GM23248 (cell line): Measurements from ENCODE around the gene AMZ2. TPM values are rescaled to one million over a fixed set of nuclear protein-coding genes. Genes with fewer than 3 reads are reported as not detected.
"Not testable (repeated sequence)": the region's sequence is repeated elsewhere in the genome, so short reads cannot be mapped to it uniquely, and the experiment has no call there.

Experiments used
- DNase-seq: peaks from one replicate; pipeline ENCODE4 v3.0.0-alpha.2; 2015
- H2AFZ ChIP-seq: fragments of 200-600 bp; sonication (generic); 2 replicates; pipeline ENCODE4 v1.6.1; 2016; ENCODE audit warnings: antibody characterized with exemption
- H3F3A ChIP-seq: fragments of 200-600 bp; sonication (generic); 2 replicates; pipeline ENCODE4 v1.6.1; 2016; ENCODE audit warnings: mild to moderate bottlenecking, antibody characterized with exemption, mixed run types; ENCODE audit not compliant: insufficient read depth
- H3K27ac ChIP-seq: fragments of 200-600 bp; sonication (generic); 2 replicates; pipeline ENCODE4 v1.5.1; 2016; ENCODE audit warnings: mild to moderate bottlenecking
- H3K27me3 ChIP-seq: fragments of 200-600 bp; sonication (generic); replicated peaks from 2 replicates; pipeline ENCODE4 v1.6.1; 2016; ENCODE audit warnings: mild to moderate bottlenecking; ENCODE audit not compliant: insufficient read depth
- H3K36me3 ChIP-seq: fragments of 200-600 bp; sonication (generic); 2 replicates; pipeline ENCODE4 v1.6.1; 2016; ENCODE audit warnings: low read depth, mild to moderate bottlenecking
- H3K4me1 ChIP-seq: fragments of 200-600 bp; sonication (generic); 2 replicates; pipeline ENCODE4 v1.6.1; 2016; ENCODE audit warnings: mild to moderate bottlenecking; ENCODE audit not compliant: insufficient read depth
- H3K4me2 ChIP-seq: fragments of 200-600 bp; sonication (generic); one replicate; pipeline ENCODE4 v1.6.1; 2016; ENCODE audit warnings: mild to moderate bottlenecking; ENCODE audit not compliant: unreplicated experiment
- H3K4me3 ChIP-seq: fragments of 200-600 bp; sonication (generic); 2 replicates; pipeline ENCODE4 v1.5.1; 2016; ENCODE audit warnings: mild to moderate bottlenecking
- H3K79me2 ChIP-seq: fragments of 200-600 bp; sonication (generic); 2 replicates; pipeline ENCODE4 v1.6.1; 2016; ENCODE audit warnings: mild to moderate bottlenecking; ENCODE audit not compliant: insufficient read depth
- H3K9ac ChIP-seq: fragments of 200-600 bp; sonication (generic); 2 replicates; pipeline ENCODE4 v1.6.1; 2016; ENCODE audit warnings: mild to moderate bottlenecking
- H3K9me2 ChIP-seq: fragments of 200-600 bp; sonication (generic); 2 replicates; pipeline ENCODE4 v1.6.1; 2016; ENCODE audit warnings: mixed run types, mild to moderate bottlenecking, moderate library complexity; ENCODE audit not compliant: insufficient read depth
- H3K9me3 ChIP-seq: fragments of 200-600 bp; sonication (generic); one replicate; pipeline ENCODE4 v1.6.1; 2017; ENCODE audit warnings: low read depth
- H4K20me1 ChIP-seq: fragments of 200-600 bp; sonication (generic); 2 replicates; pipeline ENCODE4 v1.6.0; 2016; ENCODE audit not compliant: insufficient read depth
- EZH2 ChIP-seq: fragments of 200-600 bp; sonication (generic); IDR thresholded peaks from 2 replicates; pipeline ENCODE4 v1.6.1; 2018; ENCODE audit warnings: antibody characterized with exemption, mild to moderate bottlenecking; ENCODE audit not compliant: insufficient read depth, poor library complexity, severe bottlenecking
- EZH2phosphoT487 ChIP-seq: fragments of 200-600 bp; sonication (generic); IDR thresholded peaks from 2 replicates; pipeline ENCODE4 v1.6.1; 2018; ENCODE audit warnings: antibody characterized with exemption, moderate library complexity, mild to moderate bottlenecking, low read depth; ENCODE audit not compliant: insufficient read depth
- WGBS, 2 experiments: methylation state at CpG; one replicate each; pipeline ENCODE4 v1.1.6; 2015 to 2017; ENCODE audit warnings: low lambda C conversion rate in 2 of 2, low coverage in 1 of 2; ENCODE audit errors: missing lambda C conversion rate in 2 of 2; 5-methylcytosine and 5-hydroxymethylcytosine counted together
- in situ Hi-C: fragments of 300-500 bp; cut with MboI; formaldehyde crosslinking; loops from 2 replicates; pipeline ENCODE4 v1.15.0; 2020
- polyA plus RNA-seq: library from polyadenylated mRNA; unstranded; fragments of >200 nt; fragmentation: Nextera tagmentation; extraction: Ambion mirVana; gene quantifications from 2 replicates; pipeline ENCODE4 v1.2.1, GENCODE V29; 2016
- total RNA-seq: library from RNA; depleted of rRNA; stranded (reverse); fragments of >200 nt; shearing (Covaris generic); gene quantifications from 2 replicates; pipeline ENCODE4 v1.2.3, GENCODE V29; 2014

The AMZ2 gene
- total and polyA plus RNA-seq, 2 experiments from 2014 or later = 96.7 to 117 TPM

DNA sequence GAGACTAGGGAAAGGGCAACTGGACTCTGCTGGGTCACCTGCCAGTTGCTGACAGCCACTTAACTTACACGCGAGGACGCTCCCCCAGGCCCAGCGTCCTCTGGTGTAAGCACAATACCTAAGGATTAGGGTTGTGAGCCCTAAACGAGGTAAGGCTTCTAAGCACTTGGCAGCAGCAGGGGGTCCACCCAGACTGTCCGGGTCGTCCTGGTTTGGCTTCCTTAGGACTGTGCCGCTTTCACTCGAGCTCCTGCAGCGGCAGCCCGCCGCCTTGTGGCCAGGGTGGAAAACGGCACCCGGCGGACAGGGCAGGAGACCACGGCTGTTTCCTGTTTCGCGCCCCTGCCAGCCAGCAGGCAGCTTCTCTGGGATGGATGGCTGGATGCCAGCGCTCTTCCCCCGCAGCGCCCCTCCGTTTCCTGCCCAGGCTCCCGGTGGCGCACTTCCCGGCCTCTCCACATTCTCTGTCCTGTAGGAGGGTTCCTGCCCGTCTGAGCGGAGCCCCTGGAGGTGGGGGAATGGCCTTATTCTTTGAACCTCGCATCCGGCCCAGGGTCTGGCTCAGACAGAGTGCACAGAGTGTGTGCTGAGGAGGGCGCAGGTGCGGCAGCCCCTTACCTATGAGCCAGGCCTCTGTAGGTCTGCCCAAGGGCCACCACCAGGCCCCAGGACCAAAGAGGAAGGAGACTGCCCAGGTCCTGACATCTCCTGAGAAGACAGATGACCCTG, 47.0 kb upstream of the AMZ2 start:
- no peaks in the 10 kb centered on the region for H4K20me1 ChIP-seq
- H3F3A ChIP-seq = peaks cover 6% of the 10 kb centered on the region; the same call in 1 of the 2 replicates
- WGBS, 2 experiments = 5 to 7% methylated on average over 29 to 30 of the region's 31 CpGs
- H3K36me3 ChIP-seq = no peaks in the 10 kb centered on the region
- H3K9me2 ChIP-seq = no peaks in the 10 kb centered on the region
- in situ Hi-C loops = no loop called here
- H3K9me3 ChIP-seq = no peaks in the 10 kb centered on the region
- peak overlapping the region; percentile 62 for H3K4me3 ChIP-seq
- no peak for TF ChIP-seq EZH2
- no peak for TF ChIP-seq EZH2phosphoT487
- H3K4me2 ChIP-seq = peak overlapping the region; percentile 62
- no peak overlapping the region for H3K9ac ChIP-seq
- no peak overlapping the region for H3K27ac ChIP-seq
- no peaks in the 10 kb centered on the region; the same call in 1 of the 2 replicates for H3K4me1 ChIP-seq
- H3K79me2 ChIP-seq = no peaks in the 10 kb centered on the region
- peak overlapping the region; percentile 31; the same call in 1 of the 2 replicates for H2AFZ ChIP-seq
- peak; percentile 73 for DNase-seq
- peaks cover 43% of the 10 kb centered on the region for H3K27me3 ChIP-seq

DNA sequence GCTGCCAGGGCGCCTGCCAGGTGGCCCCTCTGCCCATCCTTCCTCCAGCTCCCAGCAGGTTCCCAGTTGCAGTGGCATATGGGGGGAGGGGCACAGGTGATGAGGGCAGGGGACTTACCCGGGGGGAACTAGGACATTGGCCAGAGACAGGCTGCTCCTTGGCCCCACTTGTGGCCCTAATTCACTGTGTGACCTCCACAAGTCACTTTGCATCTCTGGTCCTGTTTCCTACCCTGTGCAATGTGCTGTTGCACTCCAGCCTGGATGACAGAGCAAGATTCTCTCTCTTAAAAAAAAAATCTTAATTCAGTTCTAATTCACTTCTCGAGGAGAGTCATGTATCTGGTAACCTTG, 46.4 kb upstream of the AMZ2 start:
- not testable (repeated sequence) for H3K4me2 ChIP-seq

DNA sequence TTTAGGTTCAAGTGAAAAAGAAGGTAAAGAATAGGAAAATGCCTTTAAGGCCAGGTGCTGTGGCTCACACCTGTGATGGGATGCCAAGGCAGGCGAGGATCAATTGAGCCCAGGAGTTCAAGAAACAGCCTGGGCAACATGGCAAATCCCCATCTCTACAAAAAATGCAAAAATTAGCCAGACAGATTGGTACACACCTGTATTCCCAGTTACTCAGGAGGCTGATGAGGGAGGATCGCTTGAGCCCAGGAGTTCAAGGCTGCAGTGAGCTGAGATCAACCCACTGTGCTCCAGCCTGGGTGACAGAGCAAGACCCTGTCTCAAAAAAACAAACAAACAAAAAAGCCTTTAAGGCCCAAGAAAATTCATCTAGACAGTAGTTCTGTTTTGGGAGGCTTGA, 45.5 kb upstream of the AMZ2 start:
- H3K4me3 ChIP-seq, H3K4me1 ChIP-seq, H3K9ac ChIP-seq, H3K9me2 ChIP-seq, DNase-seq, H3K36me3 ChIP-seq, H3F3A ChIP-seq, H3K9me3 ChIP-seq, H4K20me1 ChIP-seq, H2AFZ ChIP-seq, H3K4me2 ChIP-seq, H3K79me2 ChIP-seq, H3K27ac ChIP-seq, in situ Hi-C loops: not testable (repeated sequence)
- WGBS, 2 experiments = 69 to 75% methylated on average over 2 of the region's 2 CpGs
- peaks cover 32% of the 10 kb centered on the region for H3K27me3 ChIP-seq

More for the DNA sequence above, 46.4 kb upstream of the AMZ2 start:
- H4K20me1 ChIP-seq, H2AFZ ChIP-seq, DNase-seq, H3K4me1 ChIP-seq, H3K27ac ChIP-seq, H3K9me2 ChIP-seq, H3K79me2 ChIP-seq, H3K9ac ChIP-seq, H3K36me3 ChIP-seq, H3F3A ChIP-seq, H3K9me3 ChIP-seq, in situ Hi-C loops, H3K4me3 ChIP-seq: not testable (repeated sequence)
- peaks cover 39% of the 10 kb centered on the region for H3K27me3 ChIP-seq
- WGBS, 2 experiments = 25 to 28% methylated on average over 2 to 3 of the region's 3 CpGs

DNA sequence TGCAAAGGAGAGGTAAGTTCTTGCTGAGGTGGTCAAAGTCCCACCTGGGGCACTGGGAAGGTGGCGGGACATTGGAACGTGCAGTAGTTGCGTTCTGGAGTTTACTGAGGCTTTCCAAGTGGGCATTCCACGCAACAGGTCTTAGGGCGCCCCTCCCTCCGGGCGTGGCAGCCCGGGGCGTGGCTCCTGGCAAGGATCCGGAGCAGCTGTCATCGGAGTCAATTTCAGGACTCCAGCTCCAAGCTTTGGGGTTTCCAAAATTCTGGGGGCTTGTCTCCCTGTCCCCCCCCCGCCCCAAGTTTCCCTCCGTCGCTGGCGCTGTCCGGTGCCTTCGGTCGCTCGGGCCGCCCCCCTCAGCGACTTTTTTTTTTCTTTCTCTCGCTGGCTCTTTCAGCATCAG, 43.1 kb upstream of the AMZ2 start:
- no peaks in the 10 kb centered on the region for H3K9me2 ChIP-seq
- H3K4me3 ChIP-seq = peak overlapping the region; percentile 74
- H3F3A ChIP-seq = peaks cover 6% of the 10 kb centered on the region; the same call in 1 of the 2 replicates
- WGBS, 2 experiments = 13 to 19% methylated on average over 16 to 22 of the region's 22 CpGs
- no peaks in the 10 kb centered on the region for H3K79me2 ChIP-seq
- no peaks in the 10 kb centered on the region for H4K20me1 ChIP-seq
- DNase-seq = no peak
- no peaks in the 10 kb centered on the region for H3K36me3 ChIP-seq
- peak overlapping the region; percentile 94 for H3K4me2 ChIP-seq
- peaks cover 4% of the 10 kb centered on the region for H3K4me1 ChIP-seq
- H3K9ac ChIP-seq = peak overlapping the region; percentile 72
- H3K27me3 ChIP-seq = peaks cover 9% of the 10 kb centered on the region
- peak overlapping the region; percentile 91 for H2AFZ ChIP-seq
- no peak for TF ChIP-seq EZH2phosphoT487
- TF ChIP-seq EZH2 = no peak
- H3K9me3 ChIP-seq = no peaks in the 10 kb centered on the region
- in situ Hi-C loops = no loop called here
- no peak overlapping the region for H3K27ac ChIP-seq
